Measurements from ENCODE around the gene ASNSD1.

Gene ASNSD1

DNA sequence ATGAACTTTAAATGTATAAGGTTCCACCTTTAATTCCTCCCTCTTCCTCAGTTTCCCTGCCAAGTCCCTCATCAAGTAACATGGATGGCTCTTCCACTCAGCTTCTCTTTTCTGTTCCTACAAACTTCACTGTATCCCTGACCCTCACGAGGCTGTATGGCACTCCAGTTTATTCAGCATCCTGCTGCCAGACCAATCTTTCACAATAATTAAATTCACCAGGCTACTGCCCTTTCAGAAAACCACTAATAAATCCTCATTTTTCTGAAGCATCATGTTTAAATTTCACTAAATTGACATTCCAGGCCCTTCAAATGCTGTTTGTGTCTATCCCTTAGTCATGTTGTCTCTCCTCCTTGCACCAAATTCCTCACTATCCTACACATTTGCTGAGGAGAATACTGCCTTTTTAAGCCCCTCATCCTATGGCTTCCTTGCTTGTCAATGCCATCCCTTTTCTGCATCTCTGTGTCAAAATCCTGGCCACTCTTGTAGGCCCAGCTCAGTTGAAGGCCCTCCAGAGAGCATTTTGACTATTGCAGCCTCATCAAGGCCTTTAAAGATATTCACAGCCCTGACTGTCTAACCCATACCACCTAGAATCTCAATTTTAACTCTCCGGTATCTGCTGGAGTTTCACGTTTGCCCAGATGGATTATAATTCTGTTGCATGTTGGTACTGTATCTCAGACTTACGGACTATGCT lies 22.8 kb upstream of the ASNSD1 start:
- no peaks in the 10 kb centered on the region for H3K36me3 ChIP-seq (ENCODE audit: control insufficient read depth, low read length)
- no peak overlapping the region for H3K4me2 ChIP-seq (ENCODE audit: low read length)
- no peaks in the 10 kb centered on the region for H3K9me3 ChIP-seq (ENCODE audit: control insufficient read depth, insufficient read depth, low read length)
- H3K9me2 ChIP-seq (replicated peaks; ENCODE audit: control insufficient read depth, low read length): no peaks in the 10 kb centered on the region
- H3K4me1 ChIP-seq (ENCODE audit: control insufficient read depth, low read length): no peaks in the 10 kb centered on the region
- 0 out of 2 replicates have a peak, but pooled peaks cover 4% of the 10 kb centered on the region for H3K27me3 ChIP-seq (ENCODE audit: control insufficient read depth, low read length)
- H3F3A ChIP-seq (ENCODE audit: control insufficient read depth, insufficient read depth): no peaks in the 10 kb centered on the region
- no peak for TF ChIP-seq EZH2phosphoT487 (IDR thresholded peaks at IDR 0.05; ENCODE audit: borderline replicate concordance, low read length)
- TF ChIP-seq, protein P1, sequence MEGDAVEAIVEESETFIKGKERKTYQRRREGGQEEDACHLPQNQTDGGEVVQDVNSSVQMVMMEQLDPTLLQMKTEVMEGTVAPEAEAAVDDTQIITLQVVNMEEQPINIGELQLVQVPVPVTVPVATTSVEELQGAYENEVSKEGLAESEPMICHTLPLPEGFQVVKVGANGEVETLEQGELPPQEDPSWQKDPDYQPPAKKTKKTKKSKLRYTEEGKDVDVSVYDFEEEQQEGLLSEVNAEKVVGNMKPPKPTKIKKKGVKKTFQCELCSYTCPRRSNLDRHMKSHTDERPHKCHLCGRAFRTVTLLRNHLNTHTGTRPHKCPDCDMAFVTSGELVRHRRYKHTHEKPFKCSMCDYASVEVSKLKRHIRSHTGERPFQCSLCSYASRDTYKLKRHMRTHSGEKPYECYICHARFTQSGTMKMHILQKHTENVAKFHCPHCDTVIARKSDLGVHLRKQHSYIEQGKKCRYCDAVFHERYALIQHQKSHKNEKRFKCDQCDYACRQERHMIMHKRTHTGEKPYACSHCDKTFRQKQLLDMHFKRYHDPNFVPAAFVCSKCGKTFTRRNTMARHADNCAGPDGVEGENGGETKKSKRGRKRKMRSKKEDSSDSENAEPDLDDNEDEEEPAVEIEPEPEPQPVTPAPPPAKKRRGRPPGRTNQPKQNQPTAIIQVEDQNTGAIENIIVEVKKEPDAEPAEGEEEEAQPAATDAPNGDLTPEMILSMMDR (IDR thresholded peaks at IDR 0.05; ENCODE audit: low read depth, low read length, poor library complexity, severe bottlenecking): no peak
- no peaks in the 10 kb centered on the region for H4K20me1 ChIP-seq (ENCODE audit: control insufficient read depth, insufficient read depth, low read depth, low read length)
- H3K27ac ChIP-seq (ENCODE audit: low read depth, low read length): no peak overlapping the region
- no peak overlapping the region for H3K4me3 ChIP-seq (ENCODE audit: low read length)
- H3K79me2 ChIP-seq (ENCODE audit: control insufficient read depth, low read length): no peaks in the 10 kb centered on the region

DNA sequence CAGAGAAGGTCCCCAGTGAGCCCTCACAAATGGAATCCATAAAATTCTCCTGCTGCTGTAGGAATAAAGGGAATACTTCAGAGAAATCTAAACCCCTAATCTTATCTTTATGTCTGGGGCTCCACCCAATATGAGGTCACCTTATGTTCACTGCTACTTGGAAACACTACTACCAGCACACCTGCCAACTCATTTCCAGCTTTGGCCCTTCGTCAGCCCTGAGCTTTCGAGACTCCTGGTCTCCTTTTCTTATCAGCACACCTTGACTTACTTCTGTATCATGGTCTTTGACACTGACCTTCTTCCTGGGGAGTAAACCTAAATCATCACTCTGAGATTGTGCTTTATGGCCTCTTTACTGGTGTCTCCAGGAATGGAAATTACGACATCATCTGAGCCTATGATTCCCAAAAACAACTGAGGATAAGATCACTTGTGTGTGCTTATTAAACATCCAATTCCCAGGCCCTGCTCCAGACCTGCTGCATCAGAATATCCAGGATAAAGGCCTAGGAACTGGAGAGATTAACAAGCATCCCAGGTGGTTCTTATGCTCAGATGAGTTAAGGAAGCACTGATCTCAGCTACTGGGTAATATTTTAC lies 22.2 kb upstream of the ASNSD1 start:
- H3K79me2 ChIP-seq (ENCODE audit: control insufficient read depth, low read length): no peaks in the 10 kb centered on the region
- no peaks in the 10 kb centered on the region for H4K20me1 ChIP-seq (ENCODE audit: control insufficient read depth, insufficient read depth, low read depth, low read length)
- H3K4me3 ChIP-seq (ENCODE audit: low read length): no peak overlapping the region
- H3K27ac ChIP-seq (ENCODE audit: low read depth, low read length): no peak overlapping the region
- 0 out of 2 replicates have a peak, but pooled peaks cover 4% of the 10 kb centered on the region for H3K27me3 ChIP-seq (ENCODE audit: control insufficient read depth, low read length)
- no peaks in the 10 kb centered on the region for H3F3A ChIP-seq (ENCODE audit: control insufficient read depth, insufficient read depth)
- no peaks in the 10 kb centered on the region for H3K9me3 ChIP-seq (ENCODE audit: control insufficient read depth, insufficient read depth, low read length)
- no peaks in the 10 kb centered on the region for H3K36me3 ChIP-seq (ENCODE audit: control insufficient read depth, low read length)
- no peak for TF ChIP-seq EZH2phosphoT487 (IDR thresholded peaks at IDR 0.05; ENCODE audit: borderline replicate concordance, low read length)
- TF ChIP-seq, protein P1 (IDR thresholded peaks at IDR 0.05; ENCODE audit: low read depth, low read length, poor library complexity, severe bottlenecking): no peak
- H3K9me2 ChIP-seq (replicated peaks; ENCODE audit: control insufficient read depth, low read length): no peaks in the 10 kb centered on the region
- H3K4me2 ChIP-seq (ENCODE audit: low read length): no peak overlapping the region
- no peaks in the 10 kb centered on the region for H3K4me1 ChIP-seq (ENCODE audit: control insufficient read depth, low read length)

DNA sequence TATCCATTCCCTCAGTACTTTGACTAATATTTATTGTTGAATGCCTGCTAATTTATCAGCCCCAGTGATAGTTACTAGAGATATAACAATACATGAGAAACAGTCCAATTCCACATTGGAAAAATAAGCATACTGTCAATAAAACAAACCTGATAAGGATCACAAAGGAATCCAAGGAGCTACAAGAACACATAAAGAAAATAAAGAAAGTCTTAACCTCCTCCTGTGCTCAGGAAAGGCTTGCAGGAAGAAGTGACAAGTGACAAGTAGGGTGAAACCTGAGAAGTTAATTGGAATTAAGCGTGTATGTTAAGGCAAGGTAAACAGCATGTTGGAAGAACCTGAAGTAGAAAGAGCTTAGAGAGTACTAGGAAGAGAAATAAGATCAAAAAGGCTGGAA lies 20.3 kb upstream of the ASNSD1 start:
- no peaks in the 10 kb centered on the region for H3F3A ChIP-seq (ENCODE audit: control insufficient read depth, insufficient read depth)
- H3K4me1 ChIP-seq (ENCODE audit: control insufficient read depth, low read length): no peaks in the 10 kb centered on the region
- H3K9me3 ChIP-seq (ENCODE audit: control insufficient read depth, insufficient read depth, low read length): no peaks in the 10 kb centered on the region
- no peaks in the 10 kb centered on the region for H3K79me2 ChIP-seq (ENCODE audit: control insufficient read depth, low read length)
- H3K4me3 ChIP-seq (ENCODE audit: low read length): no peak overlapping the region
- H3K9me2 ChIP-seq (replicated peaks; ENCODE audit: control insufficient read depth, low read length): no peaks in the 10 kb centered on the region
- no peaks in the 10 kb centered on the region for H3K27me3 ChIP-seq (ENCODE audit: control insufficient read depth, low read length)
- no peaks in the 10 kb centered on the region for H4K20me1 ChIP-seq (ENCODE audit: control insufficient read depth, insufficient read depth, low read depth, low read length)
- no peaks in the 10 kb centered on the region for H3K36me3 ChIP-seq (ENCODE audit: control insufficient read depth, low read length)
- TF ChIP-seq EZH2phosphoT487 (IDR thresholded peaks at IDR 0.05; ENCODE audit: borderline replicate concordance, low read length): no peak
- TF ChIP-seq, protein P1 (IDR thresholded peaks at IDR 0.05; ENCODE audit: low read depth, low read length, poor library complexity, severe bottlenecking): no peak
- H3K4me2 ChIP-seq (ENCODE audit: low read length): no peak overlapping the region
- no peak overlapping the region for H3K27ac ChIP-seq (ENCODE audit: low read depth, low read length)
